ENCODE results near the gene P2RX7.
"Not testable (repeated sequence)": the region's sequence is repeated elsewhere in the genome, so short reads cannot be mapped to it uniquely, and the experiment has no call there.

The P2RX7 gene

GRCh38 chr12:121189619-121190155 lies 57.0 kb downstream of the P2RX7 start:
- Mint-ChIP-seq H3K4me3 (no peak overlapping the region), H3K27ac (no peak overlapping the region)
- no peak for ATAC-seq

GRCh38 chr12:121190523-121191031 lies 57.9 kb downstream of the P2RX7 start:
- Mint-ChIP-seq H3K4me3 (no peak overlapping the region), H3K9me3 (peaks cover 8% of the 10 kb centered on the region), H3K4me1 (peaks cover 18% of the 10 kb centered on the region), H3K27me3 (no peaks in the 10 kb centered on the region), H3K27ac (no peak overlapping the region), H3K36me3 (no peaks in the 10 kb centered on the region)
- ATAC-seq, result peak; percentile 61

More at GRCh38 chr12:121189619-121190155, 57.0 kb downstream of the P2RX7 start:
- Mint-ChIP-seq H3K9me3 (peaks cover 8% of the 10 kb centered on the region), H3K27me3 (no peaks in the 10 kb centered on the region), H3K4me1 (peaks cover 27% of the 10 kb centered on the region), H3K36me3 (no peaks in the 10 kb centered on the region)

GRCh38 chr12:121191151-121191550 lies 58.5 kb downstream of the P2RX7 start:
- Mint-ChIP-seq H3K9me3 (peaks cover 8% of the 10 kb centered on the region), H3K4me3 (no peak overlapping the region), H3K27ac (no peak overlapping the region), H3K4me1 (peaks cover 14% of the 10 kb centered on the region), H3K27me3 (no peaks in the 10 kb centered on the region), H3K36me3 (no peaks in the 10 kb centered on the region)
- no peak for ATAC-seq

- Mint-ChIP-seq H3K36me3 (no peaks in the 10 kb centered on the region), H3K27me3 (no peaks in the 10 kb centered on the region), H3K9me3 (no peaks in the 10 kb centered on the region), H3K4me3 (no peak overlapping the region), H3K27ac (no peak overlapping the region), H3K4me1 (peaks cover 6% of the 10 kb centered on the region)
- ATAC-seq, result no peak
Measured at GRCh38 chr12:121196902-121197301, 64.2 kb downstream of the P2RX7 start.

- H3K27me3 Mint-ChIP-seq, result no peaks in the 10 kb centered on the region
- ATAC-seq, result no peak
- no peaks in the 10 kb centered on the region for H3K36me3 Mint-ChIP-seq
- no peak overlapping the region for H3K4me3 Mint-ChIP-seq
- no peak overlapping the region for H3K27ac Mint-ChIP-seq
- H3K4me1 Mint-ChIP-seq, result peaks cover 6% of the 10 kb centered on the region
- H3K9me3 Mint-ChIP-seq, result no peaks in the 10 kb centered on the region
Measured at GRCh38 chr12:121198949-121199348, 66.3 kb downstream of the P2RX7 start.

GRCh38 chr12:121201140-121201539 lies 68.5 kb downstream of the P2RX7 start:
- not testable (repeated sequence) for H3K4me3 Mint-ChIP-seq, ATAC-seq

GRCh38 chr12:121202407-121203355 lies 70.0 kb downstream of the P2RX7 start:
- Mint-ChIP-seq H3K27ac (no peak overlapping the region), H3K27me3 (no peaks in the 10 kb centered on the region), H3K4me1 (no peaks in the 10 kb centered on the region), H3K36me3 (no peaks in the 10 kb centered on the region), H3K4me3 (no peak overlapping the region), H3K9me3 (peaks cover 3% of the 10 kb centered on the region)
- no peak for ATAC-seq

More at GRCh38 chr12:121201140-121201539, 68.5 kb downstream of the P2RX7 start:
- H3K27me3 Mint-ChIP-seq, H3K27ac Mint-ChIP-seq, H3K9me3 Mint-ChIP-seq, H3K4me1 Mint-ChIP-seq, H3K36me3 Mint-ChIP-seq: not testable (repeated sequence)

GRCh38 chr12:121203482-121203881 lies 70.8 kb downstream of the P2RX7 start:
- Mint-ChIP-seq H3K9me3 (peaks cover 3% of the 10 kb centered on the region), H3K27ac (no peak overlapping the region), H3K4me1 (no peaks in the 10 kb centered on the region), H3K4me3 (no peak overlapping the region), H3K36me3 (no peaks in the 10 kb centered on the region), H3K27me3 (no peaks in the 10 kb centered on the region)
- ATAC-seq, result no peak

GRCh38 chr12:121205491-121205890 lies 72.8 kb downstream of the P2RX7 start:
- no peak overlapping the region for H3K4me3 Mint-ChIP-seq
- no peaks in the 10 kb centered on the region for H3K27me3 Mint-ChIP-seq
- H3K4me1 Mint-ChIP-seq, result peaks cover 7% of the 10 kb centered on the region
- peaks cover 3% of the 10 kb centered on the region for H3K9me3 Mint-ChIP-seq
- ATAC-seq, result no peak
- H3K27ac Mint-ChIP-seq, result no peak overlapping the region
- no peaks in the 10 kb centered on the region for H3K36me3 Mint-ChIP-seq

GRCh38 chr12:121208571-121208970 lies 75.9 kb downstream of the P2RX7 start:
- ATAC-seq, H3K27me3 Mint-ChIP-seq, H3K9me3 Mint-ChIP-seq, H3K36me3 Mint-ChIP-seq: not testable (repeated sequence)
- H3K27ac Mint-ChIP-seq, result peak overlapping the region; percentile 22
- peak overlapping the region; percentile 41 for H3K4me3 Mint-ChIP-seq
- peaks cover 18% of the 10 kb centered on the region for H3K4me1 Mint-ChIP-seq

- Mint-ChIP-seq H3K36me3 (peaks cover 2% of the 10 kb centered on the region), H3K27ac (peak overlapping the region; percentile 95), H3K27me3 (no peaks in the 10 kb centered on the region), H3K4me3 (peak overlapping the region; percentile 76), H3K4me1 (peaks cover 21% of the 10 kb centered on the region), H3K9me3 (peaks cover 3% of the 10 kb centered on the region)
- ATAC-seq, result no peak
Measured at GRCh38 chr12:121209221-121209620, 76.5 kb downstream of the P2RX7 start.

- H3K27me3 Mint-ChIP-seq, result no peaks in the 10 kb centered on the region
- peaks cover 28% of the 10 kb centered on the region for H3K4me1 Mint-ChIP-seq
- peak; percentile 95 for ATAC-seq
- peak within 1 kb of the TSS; percentile 95 for H3K27ac Mint-ChIP-seq
- H3K36me3 Mint-ChIP-seq, result peaks cover 6% of the 10 kb centered on the region
- H3K4me3 Mint-ChIP-seq, result peak within 1 kb of the TSS; percentile 88
- H3K9me3 Mint-ChIP-seq, result peaks cover 1% of the 10 kb centered on the region
Measured at GRCh38 chr12:121209624-121210572, 77.2 kb downstream of the P2RX7 start, which contains the start of gene P2RX4. TSS of gene P2RX4 (plus strand) at chr12:121210129. CDS start at chr12:121210165, 36 bp downstream.

- H3K9me3 Mint-ChIP-seq, result no peaks in the 10 kb centered on the region
- peaks cover 15% of the 10 kb centered on the region for H3K36me3 Mint-ChIP-seq
- H3K27ac Mint-ChIP-seq, result no peak overlapping the region
- H3K4me3 Mint-ChIP-seq, result no peak overlapping the region
- peaks cover 29% of the 10 kb centered on the region for H3K4me1 Mint-ChIP-seq
- no peak for ATAC-seq
- H3K27me3 Mint-ChIP-seq, result no peaks in the 10 kb centered on the region
Measured at GRCh38 chr12:121212875-121213274, 80.2 kb downstream of the P2RX7 start.

- H3K4me3 Mint-ChIP-seq, result peak overlapping the region; percentile 1
- no peak for ATAC-seq
Measured at GRCh38 chr12:121214166-121214777, 81.6 kb downstream of the P2RX7 start.

More at GRCh38 chr12:121214166-121214777, 81.6 kb downstream of the P2RX7 start:
- Mint-ChIP-seq H3K27me3 (no peaks in the 10 kb centered on the region), H3K36me3 (peaks cover 29% of the 10 kb centered on the region), H3K27ac (peak overlapping the region; percentile 83), H3K9me3 (no peaks in the 10 kb centered on the region), H3K4me1 (peaks cover 28% of the 10 kb centered on the region)
